ENCODE results near the gene ERICH2.

ERICH2 gene

DNA sequence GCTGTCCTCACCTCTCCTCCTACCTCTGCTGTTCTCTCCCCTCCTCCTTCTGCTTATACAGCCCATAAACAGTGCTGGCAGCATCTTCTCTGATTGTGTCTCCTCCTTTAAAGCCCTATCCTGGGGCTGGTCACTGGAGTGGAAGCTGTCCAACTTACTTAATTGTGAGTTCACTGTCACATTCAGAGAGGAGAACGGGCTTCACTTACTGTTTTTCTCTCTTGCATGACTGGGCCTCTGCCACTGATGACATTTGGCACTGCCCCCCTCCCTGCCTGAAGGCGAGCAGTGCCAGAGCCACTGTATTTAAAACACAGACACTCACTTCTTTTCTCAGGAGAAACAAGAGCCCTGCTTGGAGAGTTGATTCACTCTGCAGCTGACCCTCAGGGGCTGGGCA, 58.9 kb downstream of the ERICH2 start:
- DNase-seq (ENCODE audit: extremely low read depth, low read depth): no peak
- TF ChIP-seq, protein P1, sequence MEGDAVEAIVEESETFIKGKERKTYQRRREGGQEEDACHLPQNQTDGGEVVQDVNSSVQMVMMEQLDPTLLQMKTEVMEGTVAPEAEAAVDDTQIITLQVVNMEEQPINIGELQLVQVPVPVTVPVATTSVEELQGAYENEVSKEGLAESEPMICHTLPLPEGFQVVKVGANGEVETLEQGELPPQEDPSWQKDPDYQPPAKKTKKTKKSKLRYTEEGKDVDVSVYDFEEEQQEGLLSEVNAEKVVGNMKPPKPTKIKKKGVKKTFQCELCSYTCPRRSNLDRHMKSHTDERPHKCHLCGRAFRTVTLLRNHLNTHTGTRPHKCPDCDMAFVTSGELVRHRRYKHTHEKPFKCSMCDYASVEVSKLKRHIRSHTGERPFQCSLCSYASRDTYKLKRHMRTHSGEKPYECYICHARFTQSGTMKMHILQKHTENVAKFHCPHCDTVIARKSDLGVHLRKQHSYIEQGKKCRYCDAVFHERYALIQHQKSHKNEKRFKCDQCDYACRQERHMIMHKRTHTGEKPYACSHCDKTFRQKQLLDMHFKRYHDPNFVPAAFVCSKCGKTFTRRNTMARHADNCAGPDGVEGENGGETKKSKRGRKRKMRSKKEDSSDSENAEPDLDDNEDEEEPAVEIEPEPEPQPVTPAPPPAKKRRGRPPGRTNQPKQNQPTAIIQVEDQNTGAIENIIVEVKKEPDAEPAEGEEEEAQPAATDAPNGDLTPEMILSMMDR (IDR thresholded peaks at IDR 0.05; ENCODE audit: low read depth, low read length): no peak

DNA sequence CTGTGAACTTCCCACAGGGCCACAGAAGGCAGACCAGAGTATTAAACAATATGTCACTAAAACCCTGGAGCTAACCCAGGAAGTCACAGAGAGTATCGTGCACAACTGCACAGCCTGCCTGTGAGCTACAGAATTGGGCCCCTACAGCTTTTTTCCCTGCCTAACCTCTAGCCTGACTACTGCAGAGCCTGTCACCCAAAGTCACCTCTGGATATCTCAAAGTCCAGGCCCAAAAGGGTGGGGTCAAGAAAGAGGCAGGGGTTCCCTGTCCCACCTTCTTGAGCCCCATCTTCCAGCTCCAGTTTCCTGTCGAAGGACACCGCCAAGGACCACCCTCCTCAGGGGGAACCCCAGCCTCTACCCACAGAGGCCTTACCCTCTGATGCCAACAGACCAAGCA, 60.0 kb downstream of the ERICH2 start:
- no peak for DNase-seq (ENCODE audit: extremely low read depth, low read depth)
- TF ChIP-seq, protein P1 (IDR thresholded peaks at IDR 0.05; ENCODE audit: low read depth, low read length): no peak

DNA sequence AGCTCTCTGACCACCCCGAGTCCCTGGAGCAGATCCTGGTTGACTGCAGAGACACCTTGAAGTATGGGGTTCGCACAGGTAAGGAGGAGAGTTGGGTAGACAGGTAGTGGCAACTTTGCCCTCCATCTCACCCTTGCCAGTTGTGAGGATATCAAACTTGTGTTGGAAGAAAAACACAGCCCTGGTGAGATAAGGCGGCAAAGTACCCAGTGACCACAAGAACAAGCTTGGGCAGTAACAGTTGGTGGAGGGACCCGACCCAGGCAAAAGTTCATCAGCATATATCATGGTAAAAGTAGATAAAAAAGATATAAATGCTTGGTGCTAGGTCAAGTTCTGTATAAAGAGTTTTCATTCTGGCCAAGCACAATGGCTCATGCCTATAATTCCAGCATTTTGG, 60.9 kb downstream of the ERICH2 start:
- TF ChIP-seq, protein P1 (IDR thresholded peaks at IDR 0.05; ENCODE audit: low read depth, low read length): no peak
- DNase-seq (ENCODE audit: extremely low read depth, low read depth): no peak

DNA sequence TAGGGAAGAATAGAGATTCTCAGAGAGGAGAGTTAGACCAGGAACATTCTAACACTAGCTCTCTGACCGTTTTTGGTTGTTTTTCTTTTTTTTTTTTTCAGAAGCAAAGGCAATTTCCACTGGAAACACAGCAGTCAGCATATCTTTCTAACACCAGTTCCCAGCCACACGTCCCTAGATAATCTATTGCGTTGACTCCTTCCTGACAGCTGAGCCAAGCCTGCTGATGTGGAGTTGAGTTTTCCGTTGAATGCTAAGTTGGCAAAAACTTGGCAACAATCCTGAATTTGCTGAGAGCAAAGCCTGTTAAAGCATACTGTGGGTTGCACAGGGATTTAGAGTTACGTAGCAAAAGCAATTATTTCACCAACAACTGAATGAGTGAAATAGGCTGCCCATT, 65.8 kb downstream of the ERICH2 start:
- no peak for DNase-seq (ENCODE audit: extremely low read depth, low read depth)
- TF ChIP-seq, protein P1 (IDR thresholded peaks at IDR 0.05; ENCODE audit: low read depth, low read length): no peak

DNA sequence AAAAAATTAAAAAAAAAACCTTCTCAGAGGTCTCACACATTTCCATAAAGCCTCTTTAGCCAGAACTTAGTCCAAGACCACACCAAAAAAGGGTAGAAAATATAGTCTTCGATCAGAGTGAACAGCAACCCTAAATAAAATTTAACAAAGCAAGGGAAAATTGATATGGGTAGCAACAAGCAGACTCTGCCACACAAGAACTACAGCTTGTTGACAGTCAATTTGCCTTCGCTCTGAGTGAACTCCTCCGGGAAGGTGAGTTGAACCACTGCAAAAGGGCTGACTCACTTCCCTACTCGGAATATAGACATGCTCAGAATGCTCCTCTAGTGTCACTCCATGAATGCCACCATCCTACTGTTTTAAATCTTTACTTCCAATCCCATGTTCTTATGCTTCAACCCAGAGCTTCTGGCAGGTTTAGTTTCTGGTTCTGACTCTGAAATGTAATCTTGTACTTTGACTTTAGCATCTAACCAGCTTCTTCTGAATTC, 70.6 kb downstream of the ERICH2 start:
- no peak for DNase-seq (ENCODE audit: extremely low read depth, low read depth)
- TF ChIP-seq, protein P1 (IDR thresholded peaks at IDR 0.05; ENCODE audit: low read depth, low read length): no peak

DNA sequence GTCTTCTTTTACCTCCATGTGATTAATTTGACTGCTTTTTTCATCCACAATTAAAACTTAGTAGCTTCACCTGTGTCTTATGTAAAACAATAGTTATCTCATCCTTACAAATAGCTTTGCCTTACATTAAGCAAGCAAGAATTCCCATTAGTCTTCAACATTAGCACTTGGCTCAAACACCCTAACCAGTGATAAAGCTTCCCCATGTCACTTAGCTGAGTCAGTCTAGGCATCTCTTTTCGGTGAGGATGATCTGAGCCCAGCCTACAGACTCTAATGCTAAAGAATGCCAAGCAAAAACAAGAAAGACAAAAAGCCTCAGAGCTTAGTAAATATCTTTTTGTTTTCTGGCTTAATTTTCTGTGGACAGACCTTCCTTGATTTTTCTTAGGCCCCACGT, 72.6 kb downstream of the ERICH2 start:
- TF ChIP-seq, protein P1 (IDR thresholded peaks at IDR 0.05; ENCODE audit: low read depth, low read length): no peak
- no peak for DNase-seq (ENCODE audit: extremely low read depth, low read depth)

DNA sequence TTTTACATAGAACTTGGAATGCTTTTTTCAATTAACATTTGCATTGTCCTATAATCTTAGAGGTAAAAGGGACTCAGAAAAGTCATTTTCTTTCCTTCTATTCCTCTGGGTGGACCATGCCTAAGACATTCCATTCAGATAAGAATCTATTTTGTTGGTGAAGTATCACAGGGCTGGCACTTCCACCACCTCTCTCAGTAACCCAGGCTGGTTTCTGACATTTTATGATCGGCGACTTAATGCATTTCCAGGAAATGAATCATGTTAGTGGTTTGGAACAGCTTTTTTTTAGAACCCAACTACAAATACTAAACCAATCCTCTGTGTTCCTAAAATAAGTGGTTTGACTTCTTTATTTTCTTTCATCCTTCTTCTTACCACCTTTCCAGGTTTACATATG, 73.5 kb downstream of the ERICH2 start:
- TF ChIP-seq, protein P1 (IDR thresholded peaks at IDR 0.05; ENCODE audit: low read depth, low read length): no peak
- DNase-seq (ENCODE audit: extremely low read depth, low read depth): no peak
